Body of pancreas (tissue), 4 donors: Measurements from ENCODE around the gene ZC3H18. TPM values are rescaled to one million over a fixed set of nuclear protein-coding genes. Genes with fewer than 3 reads are reported as not detected.

Source experiments
- ATAC-seq: fragments of 150-250 bp; one replicate; pipeline ENCODE4 v1.9.1; 2016
- DNase-seq, 4 donors: peaks; one replicate each; pipeline ENCODE4 v3.0.0-alpha.2; 2019
- H3K27ac ChIP-seq, 4 donors: fragments of 200-600 bp; sonication (generic); 1 replicate in 3 of 4; 2 replicates in 1 of 4; pipeline versions ENCODE4 v1.5.1 to v1.6.1; 2016 to 2019; ENCODE audit warnings: mild to moderate bottlenecking in 1 of 4, mixed read lengths in 1 of 4, moderate library complexity in 1 of 4
- H3K27me3 ChIP-seq, 2 donors: fragments of 200-600 bp; sonication (generic); one replicate each; pipeline ENCODE4 v1.6.0; 2016; ENCODE audit warnings: mild to moderate bottlenecking in 1 of 2
- H3K36me3 ChIP-seq, 2 donors: fragments of 200-600 bp; sonication (generic); replicated peaks in 1 of 2; 2 replicates each; pipeline ENCODE4 v1.5.1; 2016; ENCODE audit warnings: low read depth in 2 of 2; ENCODE audit not compliant: insufficient read depth in 1 of 2
- H3K4me1 ChIP-seq: fragments of 200-600 bp; sonication (generic); one replicate; pipeline ENCODE4 v1.6.0; 2016
- H3K4me3 ChIP-seq, 2 donors: fragments of 200-600 bp; sonication (generic); 1 replicate in 1 of 2; 2 replicates in 1 of 2; pipeline ENCODE4 v1.5.1; 2016 to 2019
- H3K9me3 ChIP-seq, 3 donors: fragments of 200-600 bp; sonication (generic); 1 replicate in 2 of 3; 2 replicates in 1 of 3; pipeline ENCODE4 v1.5.1; 2016
- CTCF ChIP-seq, 7 experiments: fragments of 450-650 bp in 4 of 7; fragments of 200-600 bp in 3 of 7; sonication (generic) in 3 of 7; IDR thresholded peaks; one replicate each; pipeline ENCODE4 v1.5.1; 2016 to 2019; ENCODE audit warnings: antibody characterized with exemption in 7 of 7
- POLR2A ChIP-seq, 3 donors: fragments of 450-650 bp; IDR thresholded peaks; one replicate each; pipeline ENCODE4 v1.6.1; 2016; ENCODE audit warnings: antibody characterized with exemption in 3 of 3, mild to moderate bottlenecking in 2 of 3
- WGBS, 2 donors: methylation state at CpG; one replicate each; pipeline ENCODE4 v1.1.5; 2017; 5-methylcytosine and 5-hydroxymethylcytosine counted together
- intact Hi-C: fragments of 100-400 bp; cut with DNase I; formaldehyde crosslinking; loops from one replicate; pipeline ENCODE4 v1.15.1; 2023
- total RNA-seq, 2 donors: library from RNA; depleted of rRNA; stranded (reverse); fragments of >200 nt; gene quantifications; one replicate each; pipeline ENCODE4 v1.1.0, GENCODE V29; 2016

The ZC3H18 gene
- total RNA-seq, 2 donors from 2014 or later = 11.7 to 22.4 TPM

GRCh38 chr16:88619859-88620815 lies 49.9 kb downstream of the ZC3H18 start:
- DNase-seq (peak in 1 of 4 donors; percentile 38), ATAC-seq (no peak)
- no peak overlapping the region for H3K4me3 ChIP-seq
- H3K27ac ChIP-seq = no peak overlapping the region
- no peak for TF ChIP-seq CTCF (IDR thresholded peaks at IDR 0.05)
- no peak for TF ChIP-seq POLR2A (IDR thresholded peaks at IDR 0.05)
- H3K27me3 ChIP-seq = no peaks in the 10 kb centered on the region
- no peaks in the 10 kb centered on the region for H3K9me3 ChIP-seq
- 89 to 94% methylated on average over 14 of the region's 14 CpGs for WGBS, 2 donors
- peaks cover 42% of the 10 kb centered on the region for H3K4me1 ChIP-seq
- peaks cover 8 to 21% of the 10 kb centered on the region in 2 donors for H3K36me3 ChIP-seq
- intact Hi-C loops = loop anchor here (10.0 kb wide), 1 partner anchor 65 kb away; the partner anchor contains the start of gene SNAI3

GRCh38 chr16:88622125-88622524 lies 51.9 kb downstream of the ZC3H18 start:
- H3K36me3 ChIP-seq = peaks cover 8 to 22% of the 10 kb centered on the region in 2 donors
- no peaks in the 10 kb centered on the region for H3K9me3 ChIP-seq
- intact Hi-C loops = no loop called here
- no peak overlapping the region for H3K27ac ChIP-seq
- DNase-seq = no peak
- peaks cover 22% of the 10 kb centered on the region for H3K4me1 ChIP-seq
- ATAC-seq = no peak
- no peak overlapping the region for H3K4me3 ChIP-seq
- WGBS, 2 donors = 83 to 89% methylated on average over 10 to 19 of the region's 19 CpGs
- H3K27me3 ChIP-seq = no peaks in the 10 kb centered on the region
- TF ChIP-seq POLR2A (IDR thresholded peaks at IDR 0.05) = no peak
- TF ChIP-seq CTCF (IDR thresholded peaks at IDR 0.05) = no peak

GRCh38 chr16:88622866-88623265 lies 52.7 kb downstream of the ZC3H18 start:
- no peak for ATAC-seq
- 94 to 98% methylated on average over 23 to 29 of the region's 29 CpGs for WGBS, 2 donors
- intact Hi-C loops = no loop called here
- no peak overlapping the region for H3K4me3 ChIP-seq
- no peak for TF ChIP-seq CTCF (IDR thresholded peaks at IDR 0.05)
- TF ChIP-seq POLR2A (IDR thresholded peaks at IDR 0.05) = no peak
- DNase-seq = no peak
- H3K36me3 ChIP-seq = peaks cover 8 to 24% of the 10 kb centered on the region in 2 donors
- no peaks in the 10 kb centered on the region for H3K27me3 ChIP-seq
- no peaks in the 10 kb centered on the region for H3K9me3 ChIP-seq
- no peak overlapping the region for H3K27ac ChIP-seq
- peaks cover 15% of the 10 kb centered on the region for H3K4me1 ChIP-seq

- Histone ChIP-seq H3K4me3 (no peak overlapping the region), H3K27ac (no peak overlapping the region), H3K4me1 (peaks cover 5% of the 10 kb centered on the region), H3K27me3 (no peaks in the 10 kb centered on the region), H3K36me3 (peaks cover 8 to 24% of the 10 kb centered on the region in 2 donors), H3K9me3 (no peaks in the 10 kb centered on the region)
- WGBS, 2 donors = 93 to 95% methylated on average over 13 of the region's 13 CpGs
- intact Hi-C loops = no loop called here
- ATAC-seq (no peak), DNase-seq (no peak)
- TF ChIP-seq CTCF (IDR thresholded peaks at IDR 0.05) (no peak), POLR2A (IDR thresholded peaks at IDR 0.05) (no peak)
These were observed 53.7 kb downstream of the ZC3H18 start for GRCh38 chr16:88623858-88624257.
